NCI-H2227 treated with DMSO at 0.1 percent for 48 hours (cell line): ENCODE measurements around the gene CD151.

Experiments
- DNase-seq: peaks from one replicate; lab custom pipeline; 2025; lab: John Stamatoyannopoulos, UW

Gene CD151

DNA sequence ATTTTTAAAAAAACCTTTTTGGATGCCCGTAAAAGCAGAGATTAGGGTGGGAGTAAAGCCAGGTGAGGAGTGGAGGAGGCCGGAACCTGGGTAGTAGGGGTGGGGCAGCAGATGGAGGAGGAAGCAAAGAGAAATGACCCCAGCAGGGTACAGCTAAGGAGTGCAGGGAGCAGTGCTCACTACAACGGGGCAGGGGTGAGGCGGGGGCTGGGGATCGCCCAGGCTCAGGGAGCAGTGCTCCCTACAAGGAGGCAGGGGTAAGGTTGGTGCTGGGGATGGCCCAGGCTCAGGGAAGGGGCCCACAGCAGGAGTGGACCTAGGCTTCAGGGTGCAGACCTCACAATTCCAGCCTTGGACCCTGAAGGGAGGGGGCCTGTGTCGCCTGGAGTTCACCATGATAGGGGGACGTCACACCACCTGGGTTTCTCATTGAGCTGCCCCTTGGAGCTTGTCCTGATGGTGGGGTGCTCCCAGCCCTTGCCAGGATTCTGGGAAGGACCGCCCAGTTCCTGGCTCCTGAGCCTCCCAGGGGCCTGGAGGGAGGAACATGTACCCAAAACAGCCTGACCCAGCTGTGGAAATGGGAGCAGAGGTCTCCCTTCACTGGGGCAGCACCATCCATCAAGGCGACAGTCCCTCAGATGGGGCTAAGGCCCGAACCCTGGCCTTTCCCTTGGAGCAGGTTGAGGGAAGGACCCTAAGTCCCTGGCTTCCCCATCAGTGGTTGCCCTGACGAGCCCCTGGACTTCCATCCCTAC is 16.9 kb upstream of the CD151 start:
- DNase-seq = no peak

DNA sequence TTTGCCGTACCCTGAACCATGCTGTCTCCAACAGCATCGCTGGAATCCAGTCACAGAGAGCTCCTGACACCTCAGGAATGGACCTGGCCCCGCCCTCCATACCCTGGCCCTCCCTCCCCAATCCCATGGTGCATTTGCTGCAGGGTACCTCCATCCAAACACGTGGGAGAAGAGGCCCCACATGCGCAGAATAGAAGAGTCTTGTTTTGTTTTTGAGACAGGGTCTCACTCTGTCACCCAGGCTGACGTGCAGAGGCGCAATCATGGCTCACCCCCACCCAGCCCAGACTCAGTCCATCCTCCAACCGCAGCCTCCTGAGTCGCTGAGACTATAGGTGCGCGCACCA is 16.3 kb upstream of the CD151 start:
- no peak for DNase-seq

DNA sequence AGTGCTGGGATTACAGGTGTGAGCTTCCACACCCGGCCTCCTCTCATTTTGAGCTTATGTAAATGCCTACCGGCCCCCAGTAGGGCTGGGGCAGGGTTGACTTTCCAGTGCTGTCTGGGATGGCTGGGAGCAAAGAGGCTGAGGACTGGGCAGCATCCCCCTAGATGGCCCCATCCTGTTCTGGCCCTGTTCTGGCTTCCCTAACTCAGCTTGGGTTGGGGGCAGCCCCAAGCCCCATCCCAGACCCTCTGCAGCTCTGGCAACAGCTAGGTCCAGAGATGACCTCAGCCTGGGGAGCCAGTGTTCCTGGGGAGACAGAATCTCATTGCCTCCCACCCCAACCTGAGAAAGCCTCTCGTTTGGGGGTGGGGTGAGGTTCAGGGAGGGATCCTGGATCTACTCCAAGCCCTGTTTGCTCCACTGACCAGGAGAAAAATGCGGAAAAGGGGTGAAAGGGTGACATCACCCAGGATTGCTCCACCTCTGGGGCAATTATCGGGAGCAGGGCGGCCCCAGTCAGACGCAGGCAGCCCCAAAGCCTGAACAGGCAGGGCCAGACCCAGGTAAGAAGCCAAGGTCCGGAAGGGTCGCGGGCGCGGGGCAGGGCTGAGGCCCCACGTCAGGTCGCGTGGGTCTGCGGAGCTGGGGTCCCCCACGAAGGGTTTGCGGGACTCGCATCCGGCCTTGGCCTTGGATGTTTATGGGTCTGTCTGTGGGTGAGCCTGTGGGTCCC is 14.2 kb upstream of the CD151 start, which contains the start of gene PNPLA2:
Gene PNPLA2, plus strand, starts transcription at position 519 of the 733 bp plus-strand sequence. CDS start 805 bp downstream, outside the sequence.
- no peak for DNase-seq

DNA sequence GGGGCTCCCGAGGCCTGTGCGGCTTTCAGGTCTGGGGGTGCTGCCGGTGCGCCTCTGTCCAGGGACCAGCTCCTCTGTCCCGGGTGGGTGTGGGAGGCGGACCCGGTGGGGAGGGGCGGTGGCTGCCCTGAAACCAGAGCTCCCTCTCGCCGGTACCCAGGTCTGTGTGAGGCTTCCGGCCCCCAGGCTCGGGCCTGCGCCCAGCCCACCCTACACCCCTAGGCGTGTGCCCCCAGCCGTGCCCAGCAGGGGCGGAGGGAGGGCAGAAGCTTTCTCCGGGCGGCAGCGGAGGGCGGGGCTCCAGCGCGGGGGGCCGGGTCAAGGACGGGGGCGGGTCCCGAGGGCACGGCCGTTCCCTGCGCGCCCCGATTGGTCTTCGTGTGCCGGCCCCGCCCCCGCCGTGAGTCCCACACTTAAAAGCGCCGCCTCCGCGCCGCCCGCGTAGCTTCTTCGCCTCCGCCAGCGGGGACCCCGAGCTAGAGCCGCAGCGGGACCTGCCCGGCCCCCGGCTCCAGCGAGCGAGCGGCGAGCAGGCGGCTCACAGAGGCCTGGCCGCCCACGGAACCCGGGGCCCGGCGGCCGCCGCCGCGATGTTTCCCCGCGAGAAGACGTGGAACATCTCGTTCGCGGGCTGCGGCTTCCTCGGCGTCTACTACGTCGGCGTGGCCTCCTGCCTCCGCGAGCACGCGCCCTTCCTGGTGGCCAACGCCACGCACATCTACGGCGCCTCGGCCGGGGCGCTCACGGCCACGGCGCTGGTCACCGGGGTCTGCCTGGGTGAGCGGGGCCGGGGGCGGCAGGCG is 13.4 kb upstream of the CD151 start:
- DNase-seq = peak; percentile 92

DNA sequence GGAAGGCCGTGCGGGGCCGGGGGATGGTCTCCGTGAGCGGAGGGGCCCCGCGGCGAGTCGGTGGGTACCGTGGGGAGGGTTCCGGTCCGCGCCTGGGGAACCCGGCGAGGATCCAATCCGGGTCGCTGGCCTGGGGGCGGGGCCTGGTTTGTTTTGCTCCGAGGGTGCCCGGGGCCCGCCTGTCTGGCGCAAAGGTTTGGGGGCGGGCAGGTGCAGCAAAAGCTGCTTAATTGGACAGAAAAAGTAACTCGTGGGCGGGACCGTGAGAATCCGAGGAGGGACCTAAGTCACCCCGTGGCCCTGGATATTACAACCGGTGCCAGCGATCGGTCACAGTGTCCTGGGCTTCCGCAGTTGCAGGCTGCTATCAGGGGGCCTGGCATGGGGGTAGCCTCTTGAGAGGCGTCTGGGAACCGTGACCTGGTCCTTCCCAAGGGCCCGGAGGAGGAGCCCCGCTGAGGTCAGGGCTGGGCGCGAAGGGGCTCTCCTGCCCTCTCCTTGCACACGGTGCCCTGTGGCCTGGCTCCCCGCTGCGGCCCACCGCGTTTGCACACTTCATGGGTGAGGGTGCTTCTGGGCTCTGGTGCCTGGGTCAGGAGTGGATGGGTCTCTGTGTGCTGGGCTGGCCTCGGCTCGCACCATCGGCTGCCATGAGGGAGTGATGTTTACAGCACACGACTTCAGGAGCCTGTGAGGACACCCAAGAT is 12.7 kb upstream of the CD151 start:
- DNase-seq = peak; percentile 49

DNA sequence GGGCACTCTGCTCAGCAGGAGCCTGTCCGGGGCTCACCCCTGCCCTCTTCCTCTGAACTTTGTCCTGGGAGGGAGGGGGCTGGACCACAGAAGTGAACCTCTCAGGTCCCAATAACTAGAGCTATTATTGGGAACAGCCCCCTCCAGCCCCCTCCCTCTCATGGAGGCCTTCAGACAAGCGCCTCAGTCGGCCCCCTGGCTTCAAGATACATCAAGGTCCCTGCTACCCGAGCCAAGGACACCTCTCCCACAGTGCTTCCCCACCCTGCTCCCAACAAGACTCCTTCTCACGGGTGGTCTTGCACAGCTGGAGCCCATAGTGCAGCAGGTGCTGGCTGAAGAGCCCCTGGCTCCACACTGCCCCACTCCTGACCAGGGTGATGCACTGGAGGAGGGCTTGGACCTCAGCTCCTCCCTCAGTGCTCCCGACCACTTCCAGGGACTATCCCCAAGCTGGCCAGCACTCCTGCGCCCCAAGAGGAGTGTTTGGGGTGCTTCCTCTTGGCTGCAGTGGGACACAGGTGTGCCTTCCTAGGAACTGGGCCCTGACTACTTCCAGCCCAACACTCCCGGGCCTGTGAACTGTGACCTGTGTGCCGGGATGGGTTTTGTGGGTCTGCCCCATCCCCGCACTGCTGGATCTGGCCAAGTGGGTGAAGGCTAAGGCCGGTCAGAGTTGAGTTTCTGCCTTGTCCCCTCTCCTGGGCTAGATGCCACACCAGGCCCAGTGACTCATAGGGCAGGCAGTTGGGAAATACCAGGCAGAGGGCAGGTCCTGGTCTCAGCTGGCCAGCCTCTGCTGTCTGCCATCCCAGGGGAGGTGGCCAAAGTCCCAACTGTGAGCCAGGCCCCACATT is 11.9 kb upstream of the CD151 start:
- DNase-seq = no peak

DNA sequence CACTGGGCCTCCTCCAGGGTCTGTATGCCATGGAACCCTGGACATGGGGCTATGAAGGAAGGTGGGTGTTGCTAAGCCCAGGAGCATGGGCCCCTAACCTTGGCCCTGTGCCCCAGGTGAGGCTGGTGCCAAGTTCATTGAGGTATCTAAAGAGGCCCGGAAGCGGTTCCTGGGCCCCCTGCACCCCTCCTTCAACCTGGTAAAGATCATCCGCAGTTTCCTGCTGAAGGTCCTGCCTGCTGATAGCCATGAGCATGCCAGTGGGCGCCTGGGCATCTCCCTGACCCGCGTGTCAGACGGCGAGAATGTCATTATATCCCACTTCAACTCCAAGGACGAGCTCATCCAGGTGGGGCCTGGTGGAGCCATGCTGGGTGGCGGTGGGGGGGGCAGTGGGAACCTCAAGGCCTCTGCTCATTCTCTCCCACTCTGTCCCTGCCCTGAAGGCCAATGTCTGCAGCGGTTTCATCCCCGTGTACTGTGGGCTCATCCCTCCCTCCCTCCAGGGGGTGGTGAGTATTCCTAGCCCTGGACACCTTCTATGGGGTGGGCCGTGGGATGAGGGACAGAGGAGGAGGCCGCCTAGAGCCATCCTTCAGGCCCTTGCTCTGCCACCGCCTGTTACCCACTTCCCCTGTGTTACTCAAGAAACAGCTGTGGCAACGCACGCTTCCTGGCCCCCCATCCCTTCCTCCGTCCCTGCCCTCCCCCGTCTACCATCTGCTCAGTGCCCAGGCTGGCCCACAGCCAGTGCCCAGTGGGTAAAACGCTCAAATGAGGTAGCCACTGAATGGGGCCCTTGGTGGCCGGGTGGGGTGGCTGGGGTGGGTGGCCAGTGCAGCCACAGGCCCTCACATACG is 11.0 kb upstream of the CD151 start:
- no peak for DNase-seq

DNA sequence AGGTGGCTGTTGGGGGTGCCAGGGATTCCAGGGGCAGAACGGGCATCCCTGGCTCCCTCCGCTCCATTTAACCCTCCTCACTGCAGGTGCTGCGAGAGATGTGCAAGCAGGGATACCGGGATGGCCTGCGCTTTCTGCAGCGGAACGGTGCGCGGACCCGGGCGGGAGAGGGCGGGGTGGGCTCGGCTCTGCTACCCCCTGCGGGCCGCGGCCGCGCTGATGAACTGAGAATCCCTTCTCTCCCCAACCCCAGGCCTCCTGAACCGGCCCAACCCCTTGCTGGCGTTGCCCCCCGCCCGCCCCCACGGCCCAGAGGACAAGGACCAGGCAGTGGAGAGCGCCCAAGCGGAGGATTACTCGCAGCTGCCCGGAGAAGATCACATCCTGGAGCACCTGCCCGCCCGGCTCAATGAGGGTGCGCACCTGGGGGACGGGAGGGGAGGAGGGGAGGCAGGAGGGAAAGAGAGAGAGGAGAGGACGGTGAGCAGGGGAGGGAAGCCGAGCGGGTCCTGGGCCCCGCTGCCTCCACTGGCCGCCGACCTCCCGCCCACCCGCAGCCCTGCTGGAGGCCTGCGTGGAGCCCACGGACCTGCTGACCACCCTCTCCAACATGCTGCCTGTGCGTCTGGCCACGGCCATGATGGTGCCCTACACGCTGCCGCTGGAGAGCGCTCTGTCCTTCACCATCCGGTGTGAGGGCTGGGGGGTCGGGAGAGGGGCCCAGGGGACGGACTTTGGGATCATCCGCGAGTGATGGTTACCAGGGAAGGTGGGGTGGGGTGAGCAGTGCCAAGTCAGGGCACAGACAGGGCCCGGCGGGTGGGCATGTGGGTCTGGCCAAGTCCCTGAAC is 9.1 kb upstream of the CD151 start:
- no peak for DNase-seq

DNA sequence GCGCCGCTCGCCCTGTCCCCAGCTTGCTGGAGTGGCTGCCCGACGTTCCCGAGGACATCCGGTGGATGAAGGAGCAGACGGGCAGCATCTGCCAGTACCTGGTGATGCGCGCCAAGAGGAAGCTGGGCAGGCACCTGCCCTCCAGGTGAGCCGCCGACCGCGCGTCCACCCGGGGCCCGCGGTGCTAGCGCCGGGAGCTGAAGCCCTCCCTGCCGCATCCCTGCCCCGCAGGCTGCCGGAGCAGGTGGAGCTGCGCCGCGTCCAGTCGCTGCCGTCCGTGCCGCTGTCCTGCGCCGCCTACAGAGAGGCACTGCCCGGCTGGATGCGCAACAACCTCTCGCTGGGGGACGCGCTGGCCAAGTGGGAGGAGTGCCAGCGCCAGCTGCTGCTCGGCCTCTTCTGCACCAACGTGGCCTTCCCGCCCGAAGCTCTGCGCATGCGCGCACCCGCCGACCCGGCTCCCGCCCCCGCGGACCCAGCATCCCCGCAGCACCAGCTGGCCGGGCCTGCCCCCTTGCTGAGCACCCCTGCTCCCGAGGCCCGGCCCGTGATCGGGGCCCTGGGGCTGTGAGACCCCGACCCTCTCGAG is 8.4 kb upstream of the CD151 start:
- no peak for DNase-seq

DNA sequence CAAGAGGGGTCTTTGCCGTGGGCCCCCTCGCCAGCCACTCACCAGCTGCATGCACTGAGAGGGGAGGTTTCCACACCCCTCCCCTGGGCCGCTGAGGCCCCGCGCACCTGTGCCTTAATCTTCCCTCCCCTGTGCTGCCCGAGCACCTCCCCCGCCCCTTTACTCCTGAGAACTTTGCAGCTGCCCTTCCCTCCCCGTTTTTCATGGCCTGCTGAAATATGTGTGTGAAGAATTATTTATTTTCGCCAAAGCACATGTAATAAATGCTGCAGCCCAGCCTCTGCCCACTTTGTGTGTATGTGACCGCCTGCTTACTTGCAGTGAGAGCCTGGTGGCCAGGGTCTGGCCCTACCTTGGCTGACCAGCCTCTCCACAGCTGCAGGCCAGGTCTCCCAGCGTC is 7.8 kb upstream of the CD151 start:
- no peak for DNase-seq

DNA sequence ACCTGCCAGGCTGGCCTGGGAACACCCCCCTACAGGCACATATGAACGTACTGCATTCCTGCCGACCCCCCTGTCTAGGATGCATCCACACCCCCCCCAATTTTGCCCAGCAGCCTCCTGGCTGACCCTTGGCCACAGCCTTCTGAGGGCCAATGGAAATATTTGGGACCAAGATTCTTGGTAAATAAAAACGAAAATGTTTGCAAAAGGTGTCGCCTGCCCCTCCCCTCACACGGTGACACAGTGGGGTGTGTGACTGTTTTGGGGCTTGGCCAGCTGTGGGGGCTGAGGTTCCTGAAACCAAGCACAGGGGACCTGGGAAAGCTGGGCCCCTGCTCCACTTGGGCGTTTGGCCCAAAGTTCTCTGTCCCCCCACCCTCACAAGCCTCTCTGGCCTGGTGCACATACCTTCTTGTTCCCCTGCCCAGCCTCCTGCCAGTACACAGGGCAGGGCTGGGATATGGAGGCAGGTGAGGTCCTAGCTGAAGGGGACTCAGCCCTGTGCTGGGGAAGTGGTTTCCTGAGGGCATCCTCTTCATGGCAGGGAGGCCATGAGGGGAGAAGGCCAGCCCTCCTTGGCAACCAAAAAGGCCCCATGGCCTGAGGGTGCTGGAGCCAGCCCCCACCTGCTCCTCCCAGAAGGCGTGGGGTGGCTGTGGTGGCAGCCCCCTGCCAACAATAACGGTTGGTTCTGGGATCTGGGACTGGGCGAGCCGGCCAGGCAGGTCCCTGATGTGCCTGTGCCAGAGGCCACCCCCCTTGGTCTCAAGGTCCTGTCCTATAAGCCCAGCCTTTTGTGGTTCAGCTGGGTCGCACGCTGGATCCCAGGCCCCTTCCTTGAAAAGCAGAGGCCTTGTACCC is 7.2 kb upstream of the CD151 start:
- no peak for DNase-seq

DNA sequence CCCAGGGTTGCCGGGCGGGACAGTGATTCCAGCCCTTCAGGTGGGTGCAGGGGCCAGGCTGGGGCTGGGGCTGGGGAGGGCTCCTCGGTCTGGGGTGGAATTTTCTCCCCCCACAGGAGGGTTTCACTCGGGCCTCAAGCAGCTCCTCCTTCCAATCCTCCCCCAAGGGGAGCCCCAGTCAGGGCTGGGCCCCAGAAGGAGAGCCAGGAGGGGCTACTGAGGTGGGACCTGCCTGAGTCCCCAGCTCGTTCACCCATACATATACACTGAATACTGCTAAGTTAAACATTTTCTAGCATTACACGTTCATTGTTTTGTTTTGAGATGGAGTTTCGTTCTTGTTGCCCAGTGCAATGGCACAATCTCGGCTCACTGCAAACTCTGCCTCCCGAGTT is 6.5 kb upstream of the CD151 start:
- no peak for DNase-seq

DNA sequence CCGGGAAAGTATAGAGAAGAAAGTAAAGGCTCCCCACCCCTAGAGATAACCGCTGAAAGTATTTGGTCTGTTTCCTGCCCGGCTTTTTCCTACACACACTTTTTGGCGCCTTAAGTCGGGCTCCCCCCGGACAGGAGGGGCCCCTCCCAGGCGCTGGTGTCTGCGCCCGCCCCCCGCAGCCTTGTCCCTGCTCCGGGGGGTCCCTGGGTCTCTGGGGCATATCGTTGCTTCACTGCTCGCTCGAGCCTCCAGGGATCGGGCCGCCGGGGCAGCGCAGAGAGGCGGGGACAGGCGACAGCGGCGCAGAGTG is 6.0 kb upstream of the CD151 start:
- no peak for DNase-seq

DNA sequence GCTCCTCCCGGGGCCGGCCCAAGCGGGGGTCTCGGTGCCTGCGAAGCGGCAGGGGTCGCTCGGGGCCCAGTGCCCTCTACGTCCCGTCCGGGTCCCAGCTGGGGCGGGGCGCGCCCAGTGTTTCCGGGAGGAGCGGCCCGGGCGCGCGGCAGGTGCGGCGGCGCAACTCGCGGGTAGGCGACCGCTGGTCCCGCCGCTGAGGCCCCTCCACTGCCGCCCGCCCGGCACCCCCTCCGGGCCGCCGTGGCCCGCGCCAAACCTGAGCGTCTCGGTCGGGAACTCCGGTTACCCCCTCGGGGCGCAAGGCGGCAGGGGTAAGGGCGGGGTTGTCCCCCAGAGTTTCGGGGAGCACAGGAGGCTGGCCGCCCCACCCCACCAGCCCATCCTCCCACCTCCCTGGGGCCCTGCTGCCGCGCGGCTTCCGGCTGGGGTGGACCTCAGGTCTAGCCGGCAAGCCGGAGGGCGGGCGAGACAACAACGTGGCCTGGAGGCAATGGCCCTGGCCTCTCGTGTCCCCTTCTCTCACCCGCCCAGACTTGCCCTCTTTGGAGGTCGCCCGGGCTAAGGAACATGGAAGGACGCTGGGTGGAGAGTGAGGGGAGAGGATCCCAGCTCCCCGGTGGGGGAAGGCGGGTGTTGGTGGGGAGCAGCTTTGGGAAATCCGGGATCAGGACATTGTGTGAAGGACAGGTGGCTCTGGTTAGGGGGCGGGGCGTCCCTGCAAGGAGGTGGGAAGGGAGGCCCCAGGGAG is 5.4 kb upstream of the CD151 start:
- no peak for DNase-seq

DNA sequence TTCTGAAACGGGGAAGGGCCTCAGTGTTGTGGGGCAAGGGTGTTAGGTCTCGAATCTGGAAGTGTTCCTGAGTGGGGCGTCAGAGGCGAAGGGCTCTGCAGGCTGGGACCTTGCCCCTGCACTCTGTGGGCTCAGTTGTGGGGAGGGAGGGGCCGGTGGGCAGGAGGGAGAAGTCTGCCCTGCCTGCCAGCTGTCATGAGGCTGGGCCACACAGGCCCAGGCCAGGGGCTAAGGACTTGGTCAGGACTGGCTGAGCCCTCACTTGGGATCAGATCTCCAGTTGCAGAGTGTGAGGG is 4.9 kb upstream of the CD151 start, which contains the start of gene CRACR2B:
Gene CRACR2B, plus strand, starts transcription at position 23 of the 296 bp plus-strand sequence. CDS start 689 bp downstream, outside the sequence.
- DNase-seq = no peak

DNA sequence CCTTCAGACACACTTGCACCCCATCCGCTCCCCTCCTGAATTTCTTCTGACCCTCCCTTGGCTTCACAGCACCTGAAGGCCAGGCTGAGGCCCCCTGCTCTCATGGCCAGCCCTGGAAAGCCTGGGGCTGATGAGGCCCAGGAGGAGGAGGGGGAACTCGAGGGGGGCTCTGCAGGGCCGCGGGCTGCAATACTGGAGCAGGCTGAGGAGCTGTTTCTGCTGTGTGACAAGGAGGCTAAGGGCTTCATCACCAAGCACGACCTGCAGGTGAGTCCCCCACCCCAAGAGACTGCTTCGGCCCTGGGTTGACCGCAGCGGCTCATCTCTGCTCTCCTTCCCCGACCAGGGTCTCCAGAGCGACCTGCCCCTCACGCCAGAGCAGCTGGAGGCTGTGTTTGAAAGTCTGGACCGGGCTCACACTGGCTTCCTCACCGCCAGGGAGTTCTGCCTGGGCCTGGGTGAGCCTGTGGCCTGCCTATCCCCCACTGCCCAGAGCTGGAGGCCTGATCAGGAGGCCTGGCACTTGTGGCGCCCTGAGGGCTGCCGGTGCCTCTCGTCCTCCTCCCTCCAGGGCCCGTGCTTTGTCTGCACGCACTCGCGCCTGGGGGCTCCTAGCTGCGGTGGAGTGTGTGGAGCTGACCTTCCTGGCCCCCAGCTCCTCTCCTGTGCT is 4.1 kb upstream of the CD151 start:
- DNase-seq = no peak
